ENCODE data around the gene KCNC2.

DNA sequence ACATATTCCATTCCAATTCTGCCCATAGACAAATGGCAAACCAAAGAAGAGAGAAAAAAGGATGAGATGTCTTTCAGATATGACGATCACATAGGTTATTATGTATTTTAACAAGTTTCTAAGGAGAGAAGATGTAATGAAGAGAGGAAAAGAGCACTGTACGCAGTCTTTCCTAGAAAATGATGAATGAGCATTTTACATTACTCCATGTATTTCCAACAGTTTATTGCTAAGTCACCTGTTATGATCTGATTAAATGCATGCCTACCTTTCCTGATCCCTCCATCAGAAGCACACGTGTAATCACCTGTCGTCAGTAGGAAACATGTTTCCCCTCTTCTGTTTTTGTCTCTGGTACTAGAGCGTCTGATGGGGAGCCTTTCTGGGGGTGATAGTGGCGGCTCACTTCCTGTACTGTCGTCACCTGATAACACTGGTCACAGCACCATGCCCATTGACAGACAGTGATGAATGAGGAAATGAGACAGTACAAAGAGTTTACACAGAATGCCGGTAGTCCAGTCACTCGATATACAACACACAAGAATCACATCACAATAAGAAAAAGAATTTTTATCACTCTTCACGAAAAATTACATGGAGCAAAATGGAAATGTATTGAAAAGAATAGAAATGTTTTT lies 161.6 kb downstream of the KCNC2 start:
- TF ChIP-seq CTCF (IDR thresholded peaks at IDR 0.05; ENCODE audit: low read length) (no peak), EZH2 (optimal IDR thresholded peaks at IDR 0.05; ENCODE audit: low read depth, low read length) (no peak), EZH2phosphoT487 (IDR thresholded peaks at IDR 0.05; ENCODE audit: low read length) (no peak)

Measured in MM.1S (cell line).